Endothelial cell of hepatic sinusoid (primary cell): ENCODE results near the gene RESP18.
"Not testable (repeated sequence)": the region's sequence is repeated elsewhere in the genome, so short reads cannot be mapped to it uniquely, and the experiment has no call there.

Experiments used
- in situ Hi-C: cut with HindIII; loops from 2 replicates; pipeline ENCODE4 v1.10.0; 2017; ENCODE audit warnings: low sequenced_read_pairs

The RESP18 gene

GRCh38 chr2:219327719-219328118 is 4.8 kb downstream of the RESP18 start:
- in situ Hi-C loops: loop anchor here (25.0 kb wide), 1 partner anchor 265 kb away; the partner anchor contains the start of gene IHH

- in situ Hi-C loops: loop anchor here (25.0 kb wide), 1 partner anchor 263 kb away; the partner anchor contains the start of gene IHH
Measured at GRCh38 chr2:219325657-219326315, 6.8 kb downstream of the RESP18 start.

GRCh38 chr2:219325136-219325535 is 7.4 kb downstream of the RESP18 start:
- in situ Hi-C loops: loop anchor here (25.0 kb wide), 1 partner anchor 263 kb away; the partner anchor contains the start of gene IHH

- in situ Hi-C loops: no loop called here
Measured at GRCh38 chr2:219323434-219323833, 9.1 kb downstream of the RESP18 start.

GRCh38 chr2:219314804-219315468 is 17.6 kb downstream of the RESP18 start:
- in situ Hi-C loops: no loop called here

- in situ Hi-C loops: not testable (repeated sequence)
Measured at GRCh38 chr2:219312683-219313263, 19.8 kb downstream of the RESP18 start.

- in situ Hi-C loops: no loop called here
Measured at GRCh38 chr2:219309278-219309677, 23.3 kb downstream of the RESP18 start, which contains the start of gene PTPRN. Gene PTPRN (minus strand): TSS chr2:219309401. CDS start chr2:219309332, 69 bp downstream.

- in situ Hi-C loops: no loop called here
Measured at GRCh38 chr2:219308142-219309101, 24.1 kb downstream of the RESP18 start.

GRCh38 chr2:219306047-219306446 is 26.5 kb downstream of the RESP18 start:
- in situ Hi-C loops: no loop called here

GRCh38 chr2:219304223-219304622 is 28.3 kb downstream of the RESP18 start:
- in situ Hi-C loops: no loop called here

GRCh38 chr2:219302412-219302968 is 30.1 kb downstream of the RESP18 start:
- in situ Hi-C loops: no loop called here

- in situ Hi-C loops: no loop called here
Measured at GRCh38 chr2:219300022-219300421, 32.5 kb downstream of the RESP18 start.

GRCh38 chr2:219299372-219299760 is 33.2 kb downstream of the RESP18 start:
- in situ Hi-C loops: loop anchor here (5.0 kb wide), 2 partner anchors 33 to 52 kb away; partner anchors contain the start of genes GLB1L, RESP18 and STK16

- in situ Hi-C loops: loop anchor here (5.0 kb wide), 2 partner anchors 33 to 52 kb away; partner anchors contain the start of genes GLB1L, RESP18 and STK16
Measured at GRCh38 chr2:219298759-219299371, 33.7 kb downstream of the RESP18 start.

GRCh38 chr2:219297766-219298456 is 34.6 kb downstream of the RESP18 start:
- in situ Hi-C loops: loop anchor here (5.0 kb wide), 2 partner anchors 34 to 51 kb away; partner anchors contain the start of genes GLB1L, RESP18 and STK16

- in situ Hi-C loops: loop anchor here (5.0 kb wide), 2 partner anchors 35 to 50 kb away; partner anchors contain the start of genes GLB1L, RESP18 and STK16
Measured at GRCh38 chr2:219296631-219297391, 35.7 kb downstream of the RESP18 start.

- in situ Hi-C loops: loop anchor here (5.0 kb wide), 2 partner anchors 36 to 49 kb away; partner anchors contain the start of genes GLB1L, RESP18 and STK16
Measured at GRCh38 chr2:219296142-219296541, 36.4 kb downstream of the RESP18 start.
